Activated B cell treated with CpG ODN at 0.5 μM for 24 hours (primary cell): ENCODE data around the gene QKI. TPM values are rescaled to one million over a fixed set of nuclear protein-coding genes. Genes with fewer than 3 reads are reported as not detected.
A peak's percentile ranks its signal among the peaks of the same experiment; 100 is the strongest.

Experiments
- ATAC-seq: fragments of 200-7000 bp; cut with Tn5 transposase; one replicate; pipeline ENCODE4 v1.10.0; 2021; ENCODE audit warnings: low read depth, mild to moderate bottlenecking, moderate library complexity
- CTCF ChIA-PET: fragments of 350-600 bp; sonication (Branson Sonifier 250); formaldehyde crosslinking; loops from one replicate; lab custom pipeline; 2021; ENCODE audit warnings: antibody characterized with exemption; lab: Charles Lee
- POLR2A ChIA-PET: fragments of 350-600 bp; sonication (Branson Sonifier 250); formaldehyde crosslinking; loops from one replicate; lab custom pipeline; 2021; ENCODE audit warnings: antibody characterized with exemption; lab: Charles Lee
- DNase-seq: peaks from one replicate; pipeline ENCODE4 v3.0.0; 2022
- H3K27ac Mint-ChIP-seq: one replicate; pipeline ENCODE4 v1.8.0; 2020; ENCODE audit warnings: mixed read lengths
- H3K27me3 Mint-ChIP-seq: one replicate; pipeline ENCODE4 v1.8.0; 2021; ENCODE audit warnings: mixed read lengths
- H3K36me3 Mint-ChIP-seq: one replicate; pipeline ENCODE4 v1.8.0; 2021; ENCODE audit warnings: low read depth, mixed read lengths
- H3K4me1 Mint-ChIP-seq: one replicate; pipeline ENCODE4 v1.8.0; 2021; ENCODE audit warnings: mixed read lengths
- H3K4me3 Mint-ChIP-seq: one replicate; pipeline ENCODE4 v1.8.0; 2020; ENCODE audit warnings: mild to moderate bottlenecking, mixed read lengths
- H3K9me3 Mint-ChIP-seq: one replicate; pipeline ENCODE4 v1.8.0; 2020; ENCODE audit warnings: mixed read lengths
- intact Hi-C: fragments of 100-400 bp; cut with micrococcal nuclease; formaldehyde crosslinking; loops from one replicate; pipeline ENCODE4 v1.15.1; 2024
- total RNA-seq: library from RNA; stranded (reverse); gene quantifications from 2 replicates; pipeline ENCODE4 v1.2.3, GENCODE V29; 2022
- TF ChIP-seq, protein P1 (sequence below): fragments of 200-600 bp; IDR thresholded peaks from one replicate; pipeline ENCODE4 v1.8.0; 2022; ENCODE audit warnings: antibody characterized with exemption, mild to moderate bottlenecking

The QKI gene
- total RNA-seq, 1 donor from 2014 or later: 61.5 TPM

DNA sequence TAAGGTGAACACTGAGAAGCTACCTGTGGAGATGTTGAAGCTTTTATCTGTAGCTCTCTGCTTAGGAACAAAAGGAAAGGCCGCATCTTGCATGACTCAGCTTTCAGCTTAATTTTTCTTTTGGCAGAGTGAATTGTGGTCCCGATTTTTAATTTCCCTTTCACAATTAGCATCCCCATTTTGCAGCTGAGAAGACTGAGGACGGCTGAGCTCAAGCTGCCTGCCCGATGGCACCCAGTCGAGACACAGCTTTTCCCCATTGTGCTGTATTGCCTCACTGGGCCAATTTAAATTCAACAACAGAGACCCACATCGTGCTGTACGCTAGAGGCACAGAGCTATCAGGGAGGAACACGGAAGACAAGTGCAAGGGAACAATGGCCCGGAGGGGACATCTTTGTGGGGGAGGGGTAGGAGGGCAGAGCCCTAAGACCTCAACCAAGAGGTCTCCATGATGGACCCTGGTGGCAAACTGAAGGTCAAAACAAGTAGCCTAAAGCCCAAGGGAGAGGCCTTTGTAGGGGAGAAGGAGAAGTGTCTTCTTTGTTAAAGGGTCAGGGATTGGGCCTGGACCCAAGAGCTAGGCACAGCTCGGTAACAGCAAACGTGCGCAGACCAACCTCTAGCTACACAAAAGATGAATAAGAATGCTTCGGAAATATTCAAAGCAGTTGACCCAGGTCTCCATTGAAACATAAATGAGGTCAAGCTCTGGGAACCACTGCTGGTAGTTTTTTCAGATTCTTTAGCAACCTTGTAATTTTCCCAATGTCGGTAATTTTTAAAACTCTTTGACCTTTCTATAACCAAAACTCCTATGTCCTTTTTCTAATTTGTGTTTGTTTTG is 13.3 kb upstream of the QKI start:
- ChIA-PET CTCF (interaction anchor here (0.6 to 1.1 kb wide), 2 partner anchors 15 to 1663 kb away, joined by 3 to 5 read pairs; no protein-coding TSS in a partner anchor), POLR2A (no interaction called here)
- DNase-seq (no peak), ATAC-seq (no peak)
- no peak overlapping the region for H3K27ac Mint-ChIP-seq
- H3K36me3 Mint-ChIP-seq: no peaks in the 10 kb centered on the region
- no peaks in the 10 kb centered on the region for H3K9me3 Mint-ChIP-seq
- peaks cover 17% of the 10 kb centered on the region for H3K4me1 Mint-ChIP-seq
- intact Hi-C loops: no loop called here
- no peak overlapping the region for H3K4me3 Mint-ChIP-seq
- H3K27me3 Mint-ChIP-seq: peaks cover 14% of the 10 kb centered on the region
- TF ChIP-seq, protein P1, sequence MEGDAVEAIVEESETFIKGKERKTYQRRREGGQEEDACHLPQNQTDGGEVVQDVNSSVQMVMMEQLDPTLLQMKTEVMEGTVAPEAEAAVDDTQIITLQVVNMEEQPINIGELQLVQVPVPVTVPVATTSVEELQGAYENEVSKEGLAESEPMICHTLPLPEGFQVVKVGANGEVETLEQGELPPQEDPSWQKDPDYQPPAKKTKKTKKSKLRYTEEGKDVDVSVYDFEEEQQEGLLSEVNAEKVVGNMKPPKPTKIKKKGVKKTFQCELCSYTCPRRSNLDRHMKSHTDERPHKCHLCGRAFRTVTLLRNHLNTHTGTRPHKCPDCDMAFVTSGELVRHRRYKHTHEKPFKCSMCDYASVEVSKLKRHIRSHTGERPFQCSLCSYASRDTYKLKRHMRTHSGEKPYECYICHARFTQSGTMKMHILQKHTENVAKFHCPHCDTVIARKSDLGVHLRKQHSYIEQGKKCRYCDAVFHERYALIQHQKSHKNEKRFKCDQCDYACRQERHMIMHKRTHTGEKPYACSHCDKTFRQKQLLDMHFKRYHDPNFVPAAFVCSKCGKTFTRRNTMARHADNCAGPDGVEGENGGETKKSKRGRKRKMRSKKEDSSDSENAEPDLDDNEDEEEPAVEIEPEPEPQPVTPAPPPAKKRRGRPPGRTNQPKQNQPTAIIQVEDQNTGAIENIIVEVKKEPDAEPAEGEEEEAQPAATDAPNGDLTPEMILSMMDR: no peak

DNA sequence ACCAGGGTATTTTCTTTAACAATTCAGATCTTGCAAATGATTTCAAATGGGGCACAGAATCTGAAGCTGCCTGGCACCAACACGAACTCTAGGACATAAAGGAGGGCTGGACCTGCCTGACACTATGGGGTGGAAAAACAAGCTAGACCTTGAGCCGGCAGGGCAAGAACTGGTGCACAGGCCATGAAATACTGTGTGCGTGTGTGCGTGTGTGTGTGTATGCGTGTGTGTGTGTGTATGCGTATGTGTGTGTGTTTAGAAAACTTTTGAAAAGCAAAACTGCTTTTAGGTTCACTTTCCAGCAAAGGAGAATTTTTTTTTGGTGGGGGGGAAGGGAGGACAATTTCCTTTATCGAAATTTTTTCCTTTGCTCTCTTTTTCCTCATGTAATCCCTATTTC is 11.9 kb upstream of the QKI start:
- CTCF ChIA-PET: no interaction called here
- H3K27ac Mint-ChIP-seq: no peak overlapping the region
- no peaks in the 10 kb centered on the region for H3K36me3 Mint-ChIP-seq
- intact Hi-C loops: no loop called here
- peaks cover 14% of the 10 kb centered on the region for H3K4me1 Mint-ChIP-seq
- H3K27me3 Mint-ChIP-seq: peaks cover 3% of the 10 kb centered on the region
- DNase-seq (no peak), ATAC-seq (no peak)
- TF ChIP-seq, protein P1: no peak
- H3K9me3 Mint-ChIP-seq: no peaks in the 10 kb centered on the region
- POLR2A ChIA-PET: no interaction called here
- no peak overlapping the region for H3K4me3 Mint-ChIP-seq

DNA sequence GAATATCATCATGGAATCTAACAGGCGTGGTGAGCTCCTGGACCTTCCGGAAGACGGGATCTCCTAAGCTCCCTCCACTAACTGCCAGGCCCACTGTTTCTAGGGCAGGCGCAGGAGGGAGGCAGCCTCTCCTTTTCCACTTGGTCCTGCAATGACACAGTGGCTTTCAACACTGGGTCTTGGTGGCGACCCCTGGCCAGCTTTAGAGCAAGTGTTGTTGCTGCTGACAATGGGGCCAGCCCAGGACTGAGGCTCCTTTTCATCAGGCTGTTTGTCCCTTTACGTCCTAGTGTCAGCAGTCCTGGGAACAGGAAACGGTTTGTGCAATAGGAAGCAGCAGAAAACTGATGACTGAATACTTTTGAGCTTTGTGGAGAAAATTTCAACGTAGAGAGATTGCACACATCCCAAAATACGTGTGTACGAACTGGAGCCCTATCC is 9.7 kb upstream of the QKI start:
- Mint-ChIP-seq H3K4me1 (peaks cover 12% of the 10 kb centered on the region), H3K4me3 (no peak overlapping the region), H3K36me3 (no peaks in the 10 kb centered on the region), H3K9me3 (no peaks in the 10 kb centered on the region), H3K27ac (no peak overlapping the region), H3K27me3 (no peaks in the 10 kb centered on the region)
- ATAC-seq (no peak), DNase-seq (no peak)
- POLR2A ChIA-PET: no interaction called here
- CTCF ChIA-PET: interaction anchor here (1.1 kb wide), 1 partner anchor 12 kb away, joined by 3 read pairs; no protein-coding TSS in a partner anchor
- TF ChIP-seq, protein P1: no peak
- intact Hi-C loops: no loop called here

DNA sequence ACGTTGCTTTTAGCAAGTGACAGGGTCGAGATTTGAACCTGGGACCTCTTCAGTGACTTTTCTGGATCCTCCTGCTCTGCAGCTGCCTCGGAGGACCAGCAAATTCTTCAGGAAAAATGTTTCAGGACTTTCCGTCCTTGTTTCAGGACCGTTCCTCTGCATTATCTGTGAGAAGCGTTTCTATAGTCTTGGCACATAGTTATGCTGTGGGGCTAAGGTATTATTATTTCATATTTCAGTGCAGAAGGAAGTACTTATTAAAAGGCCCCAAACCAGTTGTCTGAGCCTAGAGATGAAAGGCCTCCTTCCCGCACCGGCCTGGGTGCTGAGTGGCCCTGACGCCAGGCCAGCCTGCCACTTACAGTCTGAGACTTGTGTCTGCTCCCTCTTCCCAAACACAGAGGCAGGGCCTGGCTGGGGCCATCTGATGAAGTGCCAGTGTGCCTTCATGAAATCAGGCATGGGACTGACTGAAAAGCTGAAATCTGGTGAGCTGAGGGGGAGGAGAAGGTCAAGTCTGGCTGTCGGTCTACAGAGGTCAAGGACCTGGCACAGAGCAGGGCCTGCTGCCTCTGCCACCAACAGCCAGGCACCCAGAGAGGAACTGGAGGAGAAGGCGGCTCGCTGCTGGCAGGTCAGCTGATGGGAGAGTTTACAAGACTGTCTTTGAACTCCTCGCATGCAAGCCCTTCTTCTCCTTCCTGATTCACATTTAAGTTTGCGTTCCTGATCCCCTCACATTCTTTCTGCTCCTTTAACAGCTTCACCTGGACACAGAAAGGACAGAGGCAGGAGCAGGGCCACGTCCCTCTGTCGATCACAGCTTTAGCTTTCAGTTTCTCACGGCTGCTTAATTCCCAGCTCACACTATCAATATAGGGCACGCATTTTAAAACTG is 8.9 kb upstream of the QKI start:
- Mint-ChIP-seq H3K4me1 (peaks cover 12% of the 10 kb centered on the region), H3K27me3 (no peaks in the 10 kb centered on the region), H3K36me3 (no peaks in the 10 kb centered on the region), H3K9me3 (no peaks in the 10 kb centered on the region), H3K4me3 (peak overlapping the region; percentile 87), H3K27ac (peak overlapping the region; percentile 87)
- TF ChIP-seq, protein P1: no peak
- ATAC-seq (peak; percentile 86), DNase-seq (peak; percentile 24)
- ChIA-PET POLR2A (interaction anchor here (0.7 to 1.1 kb wide), 2 partner anchors 10 kb away, joined by 3 to 7 read pairs; no protein-coding TSS in a partner anchor), CTCF (interaction anchor here (0.8 to 1.1 kb wide), 2 partner anchors 12 to 551 kb away, joined by 3 read pairs; no protein-coding TSS in a partner anchor)
- intact Hi-C loops: no loop called here
